Measurements from ENCODE around the gene PDE3B. TPM values are rescaled to one million over a fixed set of nuclear protein-coding genes. Genes with fewer than 3 reads are reported as not detected.
A peak's percentile ranks its signal among the peaks of the same experiment; 100 is the strongest.
"Not testable (repeated sequence)": the region's sequence is repeated elsewhere in the genome, so short reads cannot be mapped to it uniquely, and the experiment has no call there.

The PDE3B gene
- polyA plus RNA-seq, 3 donors from 2014 or later = 2.4 to 4.7 (median 2.6) TPM

DNA sequence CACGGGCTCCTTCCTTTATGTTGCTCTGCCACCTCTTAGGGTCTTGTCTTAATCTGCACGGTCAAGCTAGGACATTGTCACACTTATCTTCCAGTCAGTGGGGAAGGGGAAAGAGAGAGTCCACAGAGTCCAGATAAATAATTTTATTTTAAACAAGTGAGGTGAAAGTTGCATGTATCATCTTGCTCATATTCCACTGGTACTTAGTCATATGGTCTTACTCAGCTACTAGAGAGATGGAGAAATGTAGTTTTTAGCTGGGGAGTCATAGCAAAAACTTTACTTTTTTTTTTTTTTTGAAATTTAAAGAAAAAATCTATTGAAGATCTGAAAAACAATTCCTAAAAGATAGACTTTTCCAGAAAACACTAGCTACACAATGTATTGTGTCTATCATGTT, 29.0 kb downstream of the PDE3B start:
- Mint-ChIP-seq H3K27me3 (ENCODE audit: low read depth in 3 of 3) (peaks cover 0 to 1% (median 0%) of the 10 kb centered on the region in 3 donors), H3K9me3 (no peaks in the 10 kb centered on the region), H3K4me1 (peaks cover 0 to 3% of the 10 kb centered on the region in 2 donors), H3K4me3 (no peak overlapping the region), H3K27ac (peak overlapping the region in 2 of 6 donors; percentile 23 to 66), H3K36me3 (peaks cover 0 to 4% (median 0%) of the 10 kb centered on the region in 3 donors)
- no peak for DNase-seq

DNA sequence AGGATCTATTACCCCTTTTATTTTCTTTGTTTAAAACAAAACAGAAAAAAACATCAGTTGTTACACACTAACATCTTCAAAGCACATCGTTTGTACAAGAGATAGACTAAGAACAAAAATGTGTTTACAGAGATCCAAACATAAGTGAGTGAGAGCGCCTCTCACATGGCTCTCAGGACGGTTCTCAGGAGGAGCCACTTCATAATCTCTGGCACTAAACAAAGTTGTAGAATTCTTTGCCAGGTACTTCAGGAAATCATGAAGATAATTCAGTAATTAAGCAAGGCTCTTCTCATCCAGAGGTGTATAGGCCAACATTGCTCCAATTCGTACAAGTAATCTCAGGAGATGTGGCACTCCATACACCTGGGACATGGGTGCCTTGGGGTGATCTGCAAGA, 29.8 kb downstream of the PDE3B start:
- Mint-ChIP-seq H3K4me3 (no peak overlapping the region), H3K27me3 (ENCODE audit: low read depth in 3 of 3) (peaks cover 0 to 1% (median 0%) of the 10 kb centered on the region in 3 donors), H3K9me3 (no peaks in the 10 kb centered on the region), H3K27ac (no peak overlapping the region), H3K4me1 (peaks cover 0 to 3% of the 10 kb centered on the region in 2 donors), H3K36me3 (peaks cover 0 to 4% (median 0%) of the 10 kb centered on the region in 3 donors)
- DNase-seq = no peak

DNA sequence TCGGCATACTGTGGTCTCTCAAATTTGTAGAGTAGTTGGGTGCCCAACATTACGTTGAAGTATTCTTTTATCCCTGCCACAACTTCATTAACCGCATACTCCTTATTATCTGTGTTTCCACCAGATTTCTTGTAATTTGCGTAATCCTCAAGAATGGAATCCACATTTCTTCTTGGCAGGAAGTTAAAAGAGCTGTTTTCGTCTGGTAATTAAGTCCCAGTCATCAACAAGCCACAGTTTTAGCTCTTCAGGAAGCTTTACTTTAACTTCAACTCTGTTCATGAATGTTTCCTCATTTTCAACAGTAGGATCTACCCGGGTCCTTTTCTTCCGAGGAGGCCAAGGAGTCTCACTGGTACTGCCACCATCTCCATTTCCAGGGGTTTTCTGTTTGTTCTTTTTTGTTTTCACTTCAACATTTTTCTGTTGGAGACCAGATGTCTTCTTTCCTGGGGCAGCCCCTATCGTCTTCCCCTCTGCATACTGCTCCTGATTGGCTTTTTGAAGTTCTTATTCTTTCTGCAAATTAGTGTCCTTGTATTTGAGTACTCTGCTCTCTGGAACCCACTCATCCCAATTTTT, 30.3 kb downstream of the PDE3B start:
- H3K36me3 Mint-ChIP-seq = peaks cover 0 to 4% (median 0%) of the 10 kb centered on the region in 3 donors
- DNase-seq = no peak
- peak overlapping the region in 1 of 6 donors; percentile 63 for H3K27ac Mint-ChIP-seq
- H3K27me3 Mint-ChIP-seq (ENCODE audit: low read depth in 3 of 3) = peaks cover 0 to 1% (median 0%) of the 10 kb centered on the region in 3 donors
- peaks cover 0 to 3% of the 10 kb centered on the region in 2 donors for H3K4me1 Mint-ChIP-seq
- no peak overlapping the region for H3K4me3 Mint-ChIP-seq
- H3K9me3 Mint-ChIP-seq = no peaks in the 10 kb centered on the region

DNA sequence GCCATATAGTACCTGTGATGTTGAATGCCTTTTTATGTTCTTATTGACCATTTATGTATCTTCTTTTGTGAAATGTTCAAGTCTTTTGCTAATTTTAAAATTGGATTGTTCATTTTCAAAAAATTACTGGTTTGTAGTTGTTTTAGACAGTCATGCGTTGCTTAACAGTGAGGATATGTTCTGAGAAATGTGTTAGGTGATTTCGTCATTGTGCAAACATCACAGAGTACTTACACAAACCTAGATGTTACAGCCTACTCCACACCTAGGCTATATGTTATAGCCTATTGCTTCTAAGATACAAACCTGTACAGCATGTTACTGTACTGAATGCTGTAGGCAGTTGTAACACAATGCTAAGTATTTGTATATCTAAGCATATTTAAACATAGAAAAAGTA, 32.5 kb downstream of the PDE3B start:
- Mint-ChIP-seq H3K27ac (no peak overlapping the region), H3K9me3 (peaks cover 0 to 8% (median 1%) of the 10 kb centered on the region in 6 donors), H3K4me3 (no peak overlapping the region), H3K27me3 (ENCODE audit: low read depth in 3 of 3) (peaks cover 0 to 3% (median 2%) of the 10 kb centered on the region in 3 donors), H3K36me3 (peaks cover 4 to 8% (median 7%) of the 10 kb centered on the region in 3 donors), H3K4me1 (peaks cover 0 to 3% of the 10 kb centered on the region in 2 donors)
- no peak for DNase-seq

DNA sequence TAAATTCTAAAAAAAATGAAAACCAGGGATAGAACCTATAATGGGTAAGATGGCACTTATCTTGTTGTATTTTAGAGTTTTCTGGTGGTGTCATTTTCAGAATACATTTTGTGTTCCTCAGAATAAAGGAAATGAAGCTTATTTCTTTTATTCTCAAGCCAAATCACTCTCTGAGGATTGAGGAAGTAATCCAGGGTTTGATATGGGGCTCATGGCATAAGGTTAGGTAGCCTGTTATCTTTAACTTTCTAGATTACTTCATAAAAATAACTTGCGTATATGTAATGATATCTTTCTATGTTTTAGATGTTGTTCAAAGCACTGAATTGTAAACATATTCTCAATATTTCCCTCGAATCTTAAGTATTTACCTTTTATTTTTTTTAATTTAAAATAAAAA, 33.5 kb downstream of the PDE3B start:
- peaks cover 0 to 3% (median 2%) of the 10 kb centered on the region in 3 donors for H3K27me3 Mint-ChIP-seq (ENCODE audit: low read depth in 3 of 3)
- H3K4me1 Mint-ChIP-seq = peaks cover 0 to 3% of the 10 kb centered on the region in 2 donors
- no peak for DNase-seq
- peaks cover 0 to 8% (median 1%) of the 10 kb centered on the region in 6 donors for H3K9me3 Mint-ChIP-seq
- no peak overlapping the region for H3K27ac Mint-ChIP-seq
- no peak overlapping the region for H3K4me3 Mint-ChIP-seq
- H3K36me3 Mint-ChIP-seq = peaks cover 4 to 8% (median 7%) of the 10 kb centered on the region in 3 donors

DNA sequence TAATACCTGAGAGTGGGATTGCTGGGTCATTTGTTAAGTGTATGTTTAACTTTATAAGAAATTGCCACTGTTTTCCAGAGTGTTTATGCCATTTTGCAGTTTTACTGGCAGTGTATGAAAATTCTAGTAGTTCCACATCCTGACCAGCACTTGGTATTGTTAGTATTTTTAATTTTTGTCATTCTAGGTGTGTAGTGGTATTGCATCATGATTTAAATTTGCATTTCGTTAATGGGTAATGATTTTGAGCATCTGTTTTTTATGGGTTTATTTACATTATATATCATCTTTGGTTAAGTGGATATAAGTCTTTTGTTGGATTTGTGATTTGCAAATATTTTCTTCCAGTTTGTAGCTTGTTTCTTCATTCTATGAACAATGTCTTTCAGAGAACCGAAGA, 34.7 kb downstream of the PDE3B start:
- H3K4me1 Mint-ChIP-seq = peaks cover 0 to 3% of the 10 kb centered on the region in 2 donors

DNA sequence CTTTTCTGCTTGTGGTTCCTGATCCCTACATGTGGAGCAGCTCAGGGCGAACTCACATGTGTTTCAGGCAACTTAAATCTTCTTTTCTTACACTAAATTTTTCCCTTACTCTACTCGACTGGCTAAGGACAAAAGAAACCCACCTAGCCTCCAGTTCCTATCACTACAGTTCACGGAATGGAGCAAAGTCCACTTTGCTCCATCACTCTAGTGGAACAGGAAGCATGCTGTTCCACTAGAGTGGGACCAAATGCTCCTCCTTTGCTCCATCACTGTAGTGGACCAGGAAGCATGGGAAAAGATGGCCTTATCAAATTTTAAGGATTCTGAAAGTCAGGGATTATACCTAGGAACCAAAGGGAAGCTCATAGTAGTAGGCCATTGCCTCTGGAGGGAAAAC, 36.1 kb downstream of the PDE3B start:
- DNase-seq = no peak
- H3K36me3 Mint-ChIP-seq = peaks cover 0 to 8% (median 7%) of the 10 kb centered on the region in 3 donors
- H3K9me3 Mint-ChIP-seq = peaks cover 0 to 8% (median 1%) of the 10 kb centered on the region in 6 donors
- H3K27me3 Mint-ChIP-seq (ENCODE audit: low read depth in 3 of 3) = peaks cover 0 to 4% (median 2%) of the 10 kb centered on the region in 3 donors
- H3K27ac Mint-ChIP-seq = no peak overlapping the region
- no peaks in the 10 kb centered on the region for H3K4me1 Mint-ChIP-seq
- no peak overlapping the region for H3K4me3 Mint-ChIP-seq

More for the DNA sequence above, 34.7 kb downstream of the PDE3B start:
- H3K36me3 Mint-ChIP-seq = peaks cover 4 to 8% (median 7%) of the 10 kb centered on the region in 3 donors
- no peak for DNase-seq
- no peak overlapping the region for H3K4me3 Mint-ChIP-seq
- peaks cover 0 to 3% (median 2%) of the 10 kb centered on the region in 3 donors for H3K27me3 Mint-ChIP-seq (ENCODE audit: low read depth in 3 of 3)
- H3K9me3 Mint-ChIP-seq = peaks cover 0 to 8% (median 1%) of the 10 kb centered on the region in 6 donors
- no peak overlapping the region for H3K27ac Mint-ChIP-seq

DNA sequence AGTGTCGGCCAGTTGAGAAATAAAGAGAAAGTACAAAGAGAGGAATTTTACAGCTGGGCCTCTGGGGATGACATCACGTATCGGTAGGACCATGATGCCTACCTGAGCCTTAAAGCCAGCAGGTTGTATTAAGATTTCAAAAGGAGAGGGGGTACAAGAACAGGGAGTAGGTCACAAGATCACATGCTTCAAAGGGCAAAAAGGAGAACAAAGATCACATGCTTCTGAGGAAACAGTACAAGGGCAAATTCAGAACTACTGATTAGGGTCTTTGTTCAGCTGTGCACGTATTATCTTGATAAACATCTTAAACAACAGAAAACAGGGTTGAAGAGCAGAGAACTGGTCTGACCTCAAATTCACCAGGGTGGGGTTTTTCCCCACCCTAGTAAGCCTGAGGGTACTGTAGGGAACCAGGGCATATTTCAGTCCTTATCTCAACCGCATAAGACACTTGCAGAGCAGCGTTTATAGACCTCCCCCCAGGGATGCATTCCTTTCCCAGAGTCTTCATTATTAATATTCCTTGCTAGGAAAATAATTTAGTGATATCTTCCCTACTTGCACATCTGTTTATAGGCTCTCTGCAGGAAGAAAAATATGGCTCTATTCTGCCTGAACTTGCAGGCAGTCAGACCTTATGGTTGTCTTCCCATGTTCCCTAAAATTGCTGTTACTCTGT, 40.8 kb downstream of the PDE3B start:
- H3K36me3 Mint-ChIP-seq; H3K27ac Mint-ChIP-seq; H3K27me3 Mint-ChIP-seq (ENCODE audit: low read depth in 3 of 3); DNase-seq; H3K4me3 Mint-ChIP-seq; H3K9me3 Mint-ChIP-seq; H3K4me1 Mint-ChIP-seq: not testable (repeated sequence)

DNA sequence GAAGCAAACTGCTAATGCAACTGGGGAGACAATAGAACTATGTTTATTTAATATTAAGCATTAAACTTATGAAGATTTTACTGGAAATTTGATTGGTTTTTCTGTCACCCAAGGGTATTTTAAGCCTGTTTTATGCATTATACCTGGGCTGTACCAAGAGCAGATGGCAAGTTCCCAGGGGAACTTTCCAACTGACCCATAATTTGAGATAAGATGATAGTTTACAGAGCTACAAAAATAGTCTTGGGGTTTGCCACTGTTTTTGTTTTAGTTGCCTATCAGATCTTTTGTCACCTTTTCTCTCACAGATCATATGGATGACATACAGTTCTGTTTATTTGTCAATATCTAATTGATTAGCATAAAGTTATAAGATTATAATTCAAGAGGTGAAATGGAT, 43.9 kb downstream of the PDE3B start:
- no peaks in the 10 kb centered on the region for H3K9me3 Mint-ChIP-seq
- H3K4me3 Mint-ChIP-seq = no peak overlapping the region
- H3K27ac Mint-ChIP-seq = no peak overlapping the region
- H3K27me3 Mint-ChIP-seq (ENCODE audit: low read depth in 3 of 3) = peaks cover 0 to 3% (median 3%) of the 10 kb centered on the region in 3 donors
- H3K4me1 Mint-ChIP-seq = peaks cover 0 to 3% of the 10 kb centered on the region in 2 donors
- no peaks in the 10 kb centered on the region for H3K36me3 Mint-ChIP-seq
- DNase-seq = no peak

DNA sequence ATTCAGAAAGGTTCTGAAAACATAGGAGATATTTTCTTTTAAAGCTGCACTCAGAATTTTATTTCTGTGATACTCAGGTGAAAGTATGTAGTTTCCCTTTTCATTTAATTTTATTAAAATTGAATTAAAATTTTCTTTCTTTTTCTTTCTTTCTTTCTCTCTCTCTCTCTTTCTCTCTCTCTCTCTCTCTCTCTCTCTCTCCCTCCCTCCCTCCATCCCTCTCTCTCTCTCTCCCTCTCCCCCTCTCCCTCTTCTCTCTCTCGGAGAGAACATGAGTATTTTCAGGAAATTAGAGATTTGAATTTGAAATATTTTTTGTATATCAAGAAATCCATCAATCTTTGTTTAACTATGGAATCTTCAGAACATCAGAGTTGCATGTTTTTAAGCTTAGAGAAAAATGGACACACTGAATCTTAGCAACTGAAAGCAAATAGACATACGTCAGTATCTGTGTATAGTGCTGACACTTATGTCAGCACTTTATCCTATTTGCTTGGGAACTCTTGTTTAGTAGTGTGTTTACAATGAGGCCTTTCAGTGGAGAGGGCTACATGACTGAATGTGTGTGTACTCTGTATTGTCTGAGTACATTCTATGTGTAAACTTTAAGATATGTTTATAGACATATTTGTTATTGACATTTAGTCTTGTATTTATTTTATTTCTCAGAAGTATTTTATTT, 44.5 kb downstream of the PDE3B start:
- peaks cover 0 to 3% of the 10 kb centered on the region in 2 donors for H3K4me1 Mint-ChIP-seq
- no peak overlapping the region for H3K4me3 Mint-ChIP-seq
- no peaks in the 10 kb centered on the region for H3K9me3 Mint-ChIP-seq
- DNase-seq = peak in 1 of 3 donors; percentile 7
- peak overlapping the region in 1 of 6 donors; percentile 46 for H3K27ac Mint-ChIP-seq
- H3K36me3 Mint-ChIP-seq = no peaks in the 10 kb centered on the region
- H3K27me3 Mint-ChIP-seq (ENCODE audit: low read depth in 3 of 3) = peaks cover 0 to 3% (median 3%) of the 10 kb centered on the region in 3 donors

DNA sequence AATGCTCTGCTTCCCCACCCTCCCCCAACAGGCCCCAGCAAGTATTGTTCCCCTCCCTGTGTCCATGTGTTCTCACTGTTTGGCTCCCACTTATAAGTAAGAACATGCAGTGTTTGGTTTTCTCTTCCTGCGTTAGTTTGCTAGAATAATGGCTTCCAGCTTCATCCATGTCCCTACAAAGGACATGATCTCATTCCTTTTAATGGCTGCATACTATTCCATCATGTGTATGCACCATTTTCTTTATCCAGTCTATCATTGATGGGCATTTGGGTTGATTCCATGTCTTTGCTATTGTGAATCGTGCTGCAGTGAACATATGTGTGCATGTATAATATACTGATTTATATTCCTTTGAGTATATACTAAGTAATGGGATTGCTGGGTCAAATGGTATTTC, 52.1 kb downstream of the PDE3B start:
- not testable (repeated sequence) for H3K4me3 Mint-ChIP-seq; H3K27me3 Mint-ChIP-seq (ENCODE audit: low read depth in 3 of 3); H3K9me3 Mint-ChIP-seq; H3K36me3 Mint-ChIP-seq; DNase-seq
- Mint-ChIP-seq H3K4me1 (peaks cover 4 to 10% of the 10 kb centered on the region in 2 donors), H3K27ac (peak overlapping the region in 1 of 6 donors; percentile 50)

DNA sequence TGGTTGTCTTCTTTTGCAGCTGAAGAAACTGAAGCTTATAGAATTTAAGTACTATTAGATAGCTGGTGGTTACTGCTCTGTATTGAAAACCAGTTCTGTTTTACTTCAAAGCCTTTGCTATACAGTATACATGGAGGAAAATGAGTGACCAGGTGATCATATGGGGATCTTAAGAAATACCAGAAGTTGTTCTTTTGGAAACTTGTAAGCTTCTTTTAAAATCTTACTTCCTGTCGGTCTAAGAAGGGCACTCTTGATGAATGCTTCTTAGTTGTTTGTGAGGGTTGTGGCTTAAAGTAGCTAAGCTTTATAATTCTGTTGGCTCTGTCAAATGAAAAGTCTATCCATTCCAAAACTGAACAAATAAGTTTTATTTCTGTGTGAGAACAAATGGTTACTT, 55.2 kb downstream of the PDE3B start:
- H3K27ac Mint-ChIP-seq = peak overlapping the region in 1 of 6 donors; percentile 10
- peaks cover 5 to 12% (median 6%) of the 10 kb centered on the region in 6 donors for H3K9me3 Mint-ChIP-seq
- peaks cover 7 to 16% (median 10%) of the 10 kb centered on the region in 3 donors for H3K36me3 Mint-ChIP-seq

DNA sequence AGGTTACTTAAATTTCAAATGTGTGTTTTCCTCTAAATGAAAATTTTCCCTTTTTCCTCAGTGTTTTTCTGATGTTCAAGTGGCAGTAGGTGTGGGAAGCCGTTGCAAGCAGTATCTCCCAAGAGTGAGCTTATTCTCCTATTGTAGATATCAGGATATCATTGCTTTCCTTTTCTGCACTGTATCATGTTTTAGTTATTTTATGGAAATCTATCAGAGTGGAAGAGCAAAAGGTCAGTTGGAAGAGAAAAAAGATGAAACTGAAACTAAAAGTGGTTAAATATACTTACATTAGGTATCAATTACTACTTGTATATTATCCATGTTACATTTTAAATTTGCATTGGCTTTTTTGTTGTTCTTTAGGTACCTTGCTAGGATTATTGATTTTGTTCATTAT, 57.0 kb downstream of the PDE3B start:
- no peak overlapping the region for H3K27ac Mint-ChIP-seq
- H3K4me3 Mint-ChIP-seq = peak overlapping the region in 2 of 5 donors; percentile 2 to 43
- H3K36me3 Mint-ChIP-seq = peaks cover 14 to 24% (median 17%) of the 10 kb centered on the region in 3 donors
- H3K4me1 Mint-ChIP-seq = peaks cover 9 to 11% of the 10 kb centered on the region in 2 donors
- peaks cover 6 to 19% (median 12%) of the 10 kb centered on the region in 6 donors for H3K9me3 Mint-ChIP-seq
- no peak for DNase-seq
- H3K27me3 Mint-ChIP-seq (ENCODE audit: low read depth in 3 of 3) = peaks cover 0 to 6% (median under 1%) of the 10 kb centered on the region in 3 donors

More for the DNA sequence above, 55.2 kb downstream of the PDE3B start:
- DNase-seq = no peak
- Mint-ChIP-seq H3K4me3 (peak overlapping the region in 1 of 5 donors; percentile 8), H3K27me3 (ENCODE audit: low read depth in 3 of 3) (peaks cover 0 to 8% (median 2%) of the 10 kb centered on the region in 3 donors), H3K4me1 (peaks cover 9 to 11% of the 10 kb centered on the region in 2 donors)
